WTC11 (cell line): Measurements from ENCODE around the gene GET4. TPM values are rescaled to one million over a fixed set of nuclear protein-coding genes. Genes with fewer than 3 reads are reported as not detected.

ENCODE experiments used
- ATAC-seq: fragments of 200-7000 bp; cut with Tn5 transposase; 2 replicates; pipeline ENCODE4 v1.10.0; 2021; ENCODE audit warnings: mild to moderate bottlenecking, moderate library complexity
- CTCF ChIA-PET: fragments of 300-600 bp; sonication (Branson Sonifier 250); formaldehyde crosslinking; loops from one replicate; lab custom pipeline; 2021; ENCODE audit warnings: antibody characterized with exemption; lab: Charles Lee
- POLR2A ChIA-PET: fragments of 350-600 bp; sonication (Branson Sonifier 250); formaldehyde crosslinking; loops from one replicate; lab custom pipeline; 2021; ENCODE audit warnings: antibody characterized with exemption; lab: Charles Lee
- DNase-seq: peaks from one replicate; pipeline ENCODE4 v3.0.0; 2021; ENCODE audit warnings: low spot score
- H3K27ac Mint-ChIP-seq: 2 replicates; pipeline ENCODE4 v1.8.0; 2021; ENCODE audit warnings: mixed read lengths
- H3K27me3 Mint-ChIP-seq: 2 replicates; pipeline ENCODE4 v1.8.0; 2021; ENCODE audit warnings: low read depth, mild to moderate bottlenecking, moderate library complexity, mixed read lengths
- H3K36me3 Mint-ChIP-seq: 2 replicates; pipeline ENCODE4 v1.8.0; 2021; ENCODE audit warnings: mixed read lengths
- H3K4me1 Mint-ChIP-seq: 2 replicates; pipeline ENCODE4 v1.8.0; 2022; ENCODE audit warnings: mixed read lengths
- H3K4me3 Mint-ChIP-seq: 2 replicates; pipeline ENCODE4 v1.8.0; 2021; ENCODE audit warnings: mild to moderate bottlenecking, moderate library complexity, mixed read lengths
- H3K9me3 Mint-ChIP-seq: 2 replicates; pipeline ENCODE4 v1.8.0; 2021; ENCODE audit warnings: mixed read lengths
- AFF4 ChIP-seq: sonication (generic); formaldehyde crosslinking; IDR thresholded peaks from 2 replicates; pipeline ENCODE4 v1.8.1; 2023; ENCODE audit warnings: mild to moderate bottlenecking, missing genetic modification reagents, borderline replicate concordance
- ARID4B ChIP-seq: sonication (generic); formaldehyde crosslinking; IDR thresholded peaks from 2 replicates; pipeline ENCODE4 v1.8.0; 2023; ENCODE audit warnings: missing genetic modification reagents, mild to moderate bottlenecking, borderline replicate concordance
- CTCF ChIP-seq: fragments of 200-600 bp; IDR thresholded peaks from 2 replicates; pipeline ENCODE4 v1.8.0; 2022; ENCODE audit warnings: antibody characterized with exemption
- IRF1 ChIP-seq: sonication (generic); formaldehyde crosslinking; IDR thresholded peaks from 2 replicates; pipeline ENCODE4 v1.8.0; 2023; ENCODE audit warnings: missing genetic modification reagents
- MLX ChIP-seq: sonication (generic); formaldehyde crosslinking; IDR thresholded peaks from 2 replicates; pipeline ENCODE4 v1.8.1; 2023; ENCODE audit warnings: mild to moderate bottlenecking, missing genetic modification reagents, moderate library complexity
- MXD4 ChIP-seq: fragments of 250-450 bp; sonication (Bioruptor Pico); IDR thresholded peaks from 2 replicates; pipeline ENCODE4 v1.8.0; 2021; ENCODE audit warnings: mild to moderate bottlenecking, moderate library complexity, borderline replicate concordance
- NR2C2 ChIP-seq: sonication (generic); formaldehyde crosslinking; IDR thresholded peaks from 2 replicates; pipeline ENCODE4 v1.8.0; 2022; ENCODE audit warnings: mild to moderate bottlenecking, missing genetic modification reagents
- PRRX2 ChIP-seq: fragments of 250-450 bp; sonication (Bioruptor Pico); IDR thresholded peaks from 2 replicates; pipeline ENCODE4 v1.8.0; 2021; ENCODE audit warnings: mild to moderate bottlenecking
- TEAD4 ChIP-seq: sonication (generic); formaldehyde crosslinking; IDR thresholded peaks from 2 replicates; pipeline ENCODE4 v1.8.0; 2022; ENCODE audit warnings: mild to moderate bottlenecking, missing genetic modification reagents
- USF2 ChIP-seq: sonication (generic); formaldehyde crosslinking; IDR thresholded peaks from 2 replicates; pipeline ENCODE4 v1.8.1; 2023; ENCODE audit warnings: mild to moderate bottlenecking, missing genetic modification reagents, moderate library complexity
- ZNF512 ChIP-seq: sonication (generic); formaldehyde crosslinking; IDR thresholded peaks from 2 replicates; pipeline ENCODE4 v1.8.1; 2022; ENCODE audit warnings: missing genetic modification reagents, borderline replicate concordance
- ZNF671 ChIP-seq: fragments of 250-450 bp; sonication (Bioruptor Pico); IDR thresholded peaks from 2 replicates; pipeline ENCODE4 v1.8.0; 2021; ENCODE audit warnings: mild to moderate bottlenecking
- total RNA-seq: library from RNA; stranded (reverse); gene quantifications from 3 replicates; pipeline ENCODE4 v1.2.3, GENCODE V29; 2021

The GET4 gene
- total RNA-seq, 1 experiment from 2014 or later, result 73.0 TPM

DNA sequence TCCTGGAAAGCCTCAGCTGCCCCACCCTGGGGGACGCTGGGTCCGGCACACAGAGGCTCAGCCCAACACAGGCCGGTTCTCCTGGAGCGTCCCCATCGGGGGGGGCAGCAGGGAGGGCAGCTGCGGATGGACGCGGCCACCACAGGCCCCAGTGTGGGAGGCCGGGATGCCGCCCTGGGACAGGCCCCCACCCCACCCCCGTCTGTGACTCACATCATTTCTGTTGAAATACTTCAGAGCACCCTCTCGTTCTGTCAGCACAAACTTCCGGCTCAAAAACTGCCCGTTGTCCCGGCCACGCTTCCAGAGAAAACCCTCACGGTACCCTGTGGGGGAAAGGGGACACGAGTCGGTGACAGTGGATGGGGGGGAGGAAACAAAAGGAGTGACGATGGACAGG, 28.5 kb downstream of the GET4 start (continued):
- TF ChIP-seq AFF4 (CRISPR knock-in tag), result no peak

DNA sequence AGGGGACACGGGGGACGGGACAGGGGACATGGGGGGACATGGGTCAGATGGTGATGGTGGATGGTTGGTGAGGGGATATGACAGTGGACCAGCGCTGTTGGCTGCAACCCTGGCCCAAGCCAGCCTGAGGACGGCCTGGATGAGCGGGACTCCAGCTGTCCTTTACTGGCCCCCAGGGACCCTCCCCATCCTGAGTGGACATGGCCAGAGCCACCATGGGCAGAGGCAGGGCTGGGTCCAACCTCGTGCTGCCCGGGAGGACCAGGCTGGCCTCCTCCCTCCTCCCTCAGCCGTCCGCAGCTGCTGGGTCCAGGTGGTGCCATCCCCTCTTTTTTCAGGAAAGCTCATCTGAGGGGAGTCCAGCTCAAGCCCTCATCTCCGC, 30.4 kb downstream of the GET4 start:
- Mint-ChIP-seq H3K36me3 (no peaks in the 10 kb centered on the region), H3K9me3 (no peaks in the 10 kb centered on the region), H3K27ac (no peak overlapping the region), H3K4me3 (no peak overlapping the region), H3K4me1 (0 out of 2 replicates have a peak, but pooled peaks cover 4% of the 10 kb centered on the region), H3K27me3 (peaks cover 20% of the 10 kb centered on the region)
- TF ChIP-seq ZNF512 (CRISPR knock-in tag) (0 out of 2 replicates have a peak, but pooled peaks have one; percentile 21), MLX (CRISPR knock-in tag) (no peak)
- DNase-seq (no peak), ATAC-seq (no peak)
- POLR2A ChIA-PET, result no interaction called here
- CTCF ChIA-PET, result no interaction called here

DNA sequence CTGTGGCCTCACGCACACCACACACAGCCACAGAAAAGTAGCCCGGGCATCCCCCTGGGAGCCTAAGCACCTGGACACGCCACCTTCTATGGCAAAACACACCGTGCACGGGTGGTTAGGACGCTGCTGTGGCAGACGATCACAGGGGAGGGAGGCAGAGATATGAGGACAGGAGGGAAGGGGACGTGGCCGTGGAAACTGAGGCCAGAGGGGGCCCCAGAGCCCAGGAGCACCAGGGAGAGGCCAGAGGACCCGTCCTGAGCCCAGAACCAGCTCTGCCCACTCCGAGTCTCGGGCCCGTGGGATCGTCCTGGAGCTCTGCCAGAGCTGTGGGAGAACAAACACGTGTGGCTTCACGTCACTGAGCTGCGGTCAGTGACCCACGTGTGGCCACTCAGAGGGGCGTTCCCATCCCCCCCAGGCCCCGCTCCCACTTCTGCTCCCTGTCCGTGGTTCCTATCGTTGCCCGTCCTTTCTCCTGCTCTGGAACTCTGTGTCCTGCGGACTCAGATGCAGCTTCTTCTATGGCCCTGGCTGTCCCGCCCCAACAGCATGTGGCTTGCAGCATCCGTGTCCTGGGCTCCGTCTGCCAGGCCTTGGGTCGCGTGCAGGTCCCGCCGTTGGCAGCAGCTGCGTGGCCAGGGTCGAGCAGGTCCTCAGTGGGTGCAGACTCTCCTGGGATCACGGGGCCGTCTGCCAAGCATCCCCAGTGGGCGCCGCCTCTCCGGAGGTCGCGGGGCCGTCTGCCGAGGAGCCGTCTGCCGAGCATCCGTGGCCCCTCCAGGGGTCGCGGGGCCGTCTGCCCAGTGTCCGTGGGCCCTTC, 31.0 kb downstream of the GET4 start:
- POLR2A ChIA-PET, result no interaction called here
- CTCF ChIA-PET, result interaction anchor here (0.9 to 1.7 kb wide), 4 partner anchors 51 to 158 kb away, joined by 3 to 9 read pairs (median 5); no protein-coding TSS in a partner anchor
- Mint-ChIP-seq H3K36me3 (no peaks in the 10 kb centered on the region), H3K27me3 (peaks cover 19% of the 10 kb centered on the region), H3K9me3 (no peaks in the 10 kb centered on the region), H3K27ac (no peak overlapping the region), H3K4me1 (0 out of 2 replicates have a peak, but pooled peaks cover 4% of the 10 kb centered on the region), H3K4me3 (no peak overlapping the region)
- no peak for ATAC-seq
- no peak for DNase-seq
- TF ChIP-seq MXD4 (CRISPR knock-in tag) (no peak), AFF4 (CRISPR knock-in tag) (no peak), IRF1 (no peak), ZNF671 (CRISPR knock-in tag) (no peak), TEAD4 (CRISPR knock-in tag) (no peak), USF2 (CRISPR knock-in tag) (no peak), ARID4B (CRISPR knock-in tag) (no peak), PRRX2 (CRISPR knock-in tag) (no peak), NR2C2 (CRISPR knock-in tag) (no peak), CTCF (no peak)
